PC-9 (cell line): ENCODE measurements around the gene CCDC150.

ENCODE experiments used
- CTCF ChIP-seq: fragments of 200-600 bp; sonication (generic); conservative IDR thresholded peaks from 2 replicates; pipeline ENCODE4 v1.6.1; 2017; ENCODE audit warnings: mixed run types, antibody characterized with exemption, mild to moderate bottlenecking, moderate library complexity
- EZH2 ChIP-seq: fragments of 200-600 bp; sonication (generic); IDR thresholded peaks from 2 replicates; pipeline ENCODE4 v1.8.0; 2017; ENCODE audit warnings: antibody characterized with exemption, low read depth

GRCh38 chr2:196617430-196617829 is 22.1 kb upstream of the CCDC150 start:
- TF ChIP-seq CTCF (no peak), EZH2 (no peak)
